ENCODE measurements around the gene TRMT112. TPM values are rescaled to one million over a fixed set of nuclear protein-coding genes. Genes with fewer than 3 reads are reported as not detected.
"Not testable (repeated sequence)": the region's sequence is repeated elsewhere in the genome, so short reads cannot be mapped to it uniquely, and the experiment has no call there.

Gene TRMT112
- total RNA-seq, 2 experiments from 2014 or later: 137 to 145 TPM

- CTCF ChIA-PET: interaction anchor here (1.0 to 7.4 kb wide), 2 partner anchors 18 to 21 kb away, joined by 3 to 70 read pairs; partner anchors contain the start of genes PRDX5 and TRMT112
- no peaks in the 10 kb centered on the region for H3K27me3 Mint-ChIP-seq
- H3K9me3 Mint-ChIP-seq: no peaks in the 10 kb centered on the region
- POLR2A ChIA-PET: interaction anchor here (0.9 to 4.2 kb wide), 3 partner anchors 11 to 69 kb away, joined by 3 to 52 read pairs (median 3); partner anchors contain the start of genes PRDX5 and TRMT112
- no peak for DNase-seq
- H3K27ac Mint-ChIP-seq: peak overlapping the region; percentile 94
- H3K36me3 Mint-ChIP-seq (ENCODE audit: low read depth): peaks cover 50% of the 10 kb centered on the region
- H3K4me3 Mint-ChIP-seq: peak overlapping the region; percentile 92
- peaks cover 65% of the 10 kb centered on the region for H3K4me1 Mint-ChIP-seq
Measured at GRCh38 chr11:64338716-64339115, 21.4 kb upstream of the TRMT112 start.

GRCh38 chr11:64337538-64338249 is 20.3 kb upstream of the TRMT112 start:
- no peak for DNase-seq
- H3K4me1 Mint-ChIP-seq: peaks cover 67% of the 10 kb centered on the region
- peaks cover 54% of the 10 kb centered on the region for H3K36me3 Mint-ChIP-seq (ENCODE audit: low read depth)
- CTCF ChIA-PET: interaction anchor here (7.4 kb wide), 1 partner anchor 20 kb away, joined by 70 read pairs; the partner anchor contains the start of genes PRDX5 and TRMT112
- no peaks in the 10 kb centered on the region for H3K27me3 Mint-ChIP-seq
- no peaks in the 10 kb centered on the region for H3K9me3 Mint-ChIP-seq
- POLR2A ChIA-PET: interaction anchor here (0.9 to 4.2 kb wide), 3 partner anchors 12 to 68 kb away, joined by 3 to 52 read pairs (median 3); partner anchors contain the start of genes PRDX5 and TRMT112
- H3K27ac Mint-ChIP-seq: peak overlapping the region; percentile 47
- no peak overlapping the region for H3K4me3 Mint-ChIP-seq

DNA sequence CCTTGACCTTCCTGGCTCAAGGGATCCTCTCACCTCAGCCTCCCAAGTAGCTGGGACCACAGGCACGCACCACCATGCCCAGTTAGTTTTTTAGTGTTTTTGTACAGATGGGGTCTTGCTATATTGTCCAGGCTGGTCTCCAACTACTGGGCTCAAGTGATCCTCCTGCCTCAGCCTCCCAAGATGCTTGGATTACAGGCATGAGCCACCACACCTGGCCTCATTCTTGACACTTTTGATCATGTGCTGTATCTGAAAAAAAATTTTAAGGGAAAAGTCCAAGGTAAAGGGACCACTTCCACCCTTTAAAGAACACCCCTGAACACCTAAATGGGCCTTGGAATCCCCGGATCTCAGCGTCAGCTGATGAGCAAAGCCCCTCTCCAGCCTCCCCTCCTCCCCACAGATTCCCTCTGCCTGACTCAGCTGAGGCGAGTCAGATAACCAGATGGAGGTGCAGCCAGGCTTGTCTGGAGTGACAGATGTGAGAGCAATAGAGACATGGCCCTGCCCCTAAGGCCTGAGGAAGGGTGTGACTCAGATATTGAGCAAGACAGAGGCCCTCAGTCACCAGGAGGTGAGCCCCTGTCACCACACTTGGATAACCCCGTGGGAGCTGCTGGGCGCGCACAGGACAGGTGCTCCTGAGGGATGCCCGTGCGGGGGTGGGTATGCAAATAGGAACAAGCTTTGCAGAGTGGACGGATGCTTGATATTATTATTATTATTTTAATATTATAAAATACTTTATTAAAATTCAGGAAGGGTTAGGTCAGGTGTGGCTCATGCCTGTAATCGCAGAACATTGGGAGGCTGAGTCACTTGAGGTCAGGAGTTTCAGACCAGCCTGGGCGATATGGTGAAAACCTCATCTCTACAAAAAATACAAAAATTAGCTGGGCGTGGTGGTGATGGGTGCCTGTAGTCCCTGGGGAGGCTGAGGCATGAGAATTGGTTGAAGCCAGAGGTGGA is 17.7 kb upstream of the TRMT112 start:
- no peaks in the 10 kb centered on the region for H3K9me3 Mint-ChIP-seq
- H3K4me1 Mint-ChIP-seq: peaks cover 67% of the 10 kb centered on the region
- H3K27me3 Mint-ChIP-seq: no peaks in the 10 kb centered on the region
- H3K27ac Mint-ChIP-seq: peak overlapping the region; percentile 85
- peak; percentile 52 for DNase-seq
- ChIA-PET CTCF (interaction anchor here (0.6 to 1.5 kb wide), 6 partner anchors 17 to 34 kb away, joined by 3 to 6 read pairs (median 4); partner anchors contain the start of genes CATSPERZ, ESRRA and PRDX5), POLR2A (interaction anchor here (0.8 to 1.6 kb wide), 2 partner anchors 25 to 92 kb away, joined by 3 read pairs; no protein-coding TSS in a partner anchor)
- H3K4me3 Mint-ChIP-seq: no peak overlapping the region
- peaks cover 41% of the 10 kb centered on the region for H3K36me3 Mint-ChIP-seq (ENCODE audit: low read depth)

DNA sequence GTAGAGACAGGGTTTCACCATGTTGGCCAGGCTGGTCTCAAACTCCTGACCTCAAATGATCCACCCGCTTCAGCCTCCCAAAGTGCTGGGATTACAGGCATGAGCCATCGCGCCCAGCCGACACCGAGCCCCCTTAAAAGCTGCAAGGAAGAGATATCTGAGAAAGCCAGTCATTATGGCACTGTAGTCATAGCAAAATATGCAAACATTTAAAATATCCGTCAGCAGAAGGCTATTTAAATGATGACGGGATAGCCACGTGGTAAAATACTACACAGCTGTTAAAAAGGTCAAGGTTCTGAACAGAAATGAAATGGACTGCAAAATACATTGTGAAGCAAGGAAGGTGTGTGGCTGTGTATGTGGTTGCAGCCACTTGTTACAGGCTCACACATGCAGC is 16.2 kb upstream of the TRMT112 start:
- POLR2A ChIA-PET: interaction anchor here (1.1 to 7.5 kb wide), 2 partner anchors 10 to 15 kb away, joined by 3 to 104 read pairs; partner anchors contain the start of genes PRDX5 and TRMT112
- Mint-ChIP-seq H3K4me1 (peaks cover 57% of the 10 kb centered on the region), H3K4me3 (no peak overlapping the region), H3K9me3 (no peaks in the 10 kb centered on the region), H3K27me3 (no peaks in the 10 kb centered on the region), H3K27ac (no peak overlapping the region), H3K36me3 (ENCODE audit: low read depth) (peaks cover 30% of the 10 kb centered on the region)
- no peak for DNase-seq
- CTCF ChIA-PET: interaction anchor here (0.7 to 5.9 kb wide), 4 partner anchors 16 to 148 kb away, joined by 3 to 157 read pairs (median 3); partner anchors contain the start of genes ESRRA, PRDX5, STIP1 and TRMT112

DNA sequence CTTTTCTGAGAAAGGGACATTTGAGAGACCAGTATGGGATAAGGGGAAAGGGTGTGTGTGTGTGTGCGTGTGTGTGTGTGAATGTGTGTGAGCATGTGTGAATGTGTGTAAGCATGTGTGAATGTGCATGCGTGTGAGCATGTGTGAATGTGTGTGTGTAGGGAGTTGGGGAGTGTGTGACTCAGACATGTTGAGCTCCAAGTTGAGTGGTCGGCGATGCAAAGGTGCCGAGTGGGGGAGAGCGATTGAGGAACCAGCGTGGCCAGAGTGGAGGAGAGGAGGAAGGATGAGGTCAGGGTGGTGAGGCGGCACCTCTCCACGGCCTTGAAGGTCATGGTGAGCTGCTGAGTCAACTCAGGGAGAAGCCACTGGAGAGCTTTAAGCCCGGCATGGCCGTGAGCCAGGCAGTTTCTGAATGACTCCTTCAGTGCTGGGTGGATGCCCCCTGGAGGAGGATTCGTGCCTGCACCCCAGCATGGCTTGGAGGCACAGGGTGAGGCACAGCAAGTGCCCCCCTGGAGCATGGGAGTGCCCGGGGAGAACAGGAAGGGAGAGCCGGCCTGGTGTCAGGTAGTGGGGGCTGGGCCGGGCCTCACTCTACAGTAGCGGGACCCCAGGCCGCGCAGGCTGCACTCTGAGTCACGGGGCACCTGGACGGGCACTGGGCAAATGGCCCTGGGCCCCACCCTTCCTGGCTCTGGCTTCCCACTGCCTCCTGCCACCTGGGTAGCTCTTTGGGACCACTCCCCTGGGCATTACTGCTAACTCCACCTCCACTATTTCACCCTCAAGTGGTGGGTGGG is 14.4 kb upstream of the TRMT112 start:
- Mint-ChIP-seq H3K9me3 (no peaks in the 10 kb centered on the region), H3K27me3 (no peaks in the 10 kb centered on the region), H3K36me3 (ENCODE audit: low read depth) (peaks cover 17% of the 10 kb centered on the region), H3K4me1 (peaks cover 44% of the 10 kb centered on the region), H3K27ac (peak overlapping the region; percentile 83), H3K4me3 (peak overlapping the region; percentile 45)
- DNase-seq: peak; percentile 89
- ChIA-PET CTCF (interaction anchor here (0.6 to 5.9 kb wide), 30 partner anchors 8 to 1215 kb away, joined by 3 to 157 read pairs (median 4); partner anchors contain the start of genes CCDC88B, ESRRA, FERMT3 and FKBP2), POLR2A (interaction anchor here (0.6 to 7.5 kb wide), 16 partner anchors 9 to 127 kb away, joined by 3 to 104 read pairs (median 4); partner anchors contain the start of genes CCDC88B, ESRRA, FERMT3 and PRDX5)

DNA sequence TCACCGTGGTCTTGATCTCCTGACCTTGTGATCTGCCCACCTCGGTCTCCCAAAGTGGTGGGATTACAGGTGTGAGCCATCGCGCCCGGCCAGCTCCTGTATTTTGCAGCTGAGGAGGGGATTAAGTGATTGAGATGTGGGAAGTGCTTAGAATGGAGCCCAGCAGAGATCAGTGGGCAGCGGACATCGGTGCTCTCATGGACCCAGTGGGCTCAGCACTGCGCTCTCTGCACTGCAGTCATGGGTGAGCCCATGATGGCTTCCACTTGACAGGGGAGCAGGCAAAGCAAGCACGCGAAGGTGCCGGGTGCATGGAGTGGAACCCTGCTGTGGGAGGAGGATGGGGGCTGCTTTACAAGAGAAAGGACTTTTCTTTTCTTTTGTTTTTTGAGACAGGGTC is 13.5 kb upstream of the TRMT112 start:
- Mint-ChIP-seq H3K9me3 (no peaks in the 10 kb centered on the region), H3K27ac (no peak overlapping the region), H3K36me3 (ENCODE audit: low read depth) (peaks cover 14% of the 10 kb centered on the region), H3K4me1 (peaks cover 39% of the 10 kb centered on the region), H3K4me3 (no peak overlapping the region), H3K27me3 (no peaks in the 10 kb centered on the region)
- no peak for DNase-seq
- ChIA-PET CTCF (interaction anchor here (0.8 to 5.9 kb wide), 19 partner anchors 8 to 430 kb away, joined by 3 to 157 read pairs (median 5); partner anchors contain the start of genes CCDC88B, ESRRA, FERMT3 and FKBP2), POLR2A (interaction anchor here (0.7 to 7.5 kb wide), 9 partner anchors 10 to 126 kb away, joined by 3 to 104 read pairs (median 4); partner anchors contain the start of genes CCDC88B, ESRRA, PRDX5 and TRMT112)

GRCh38 chr11:64327993-64328392 is 10.6 kb upstream of the TRMT112 start:
- H3K36me3 Mint-ChIP-seq (ENCODE audit: low read depth): no peaks in the 10 kb centered on the region
- H3K4me3 Mint-ChIP-seq: no peak overlapping the region
- H3K9me3 Mint-ChIP-seq: no peaks in the 10 kb centered on the region
- no peaks in the 10 kb centered on the region for H3K27me3 Mint-ChIP-seq
- no peak for DNase-seq
- ChIA-PET CTCF (interaction anchor here (0.7 to 1.3 kb wide), 5 partner anchors 10 to 63 kb away, joined by 3 to 6 read pairs (median 3); partner anchors contain the start of genes PRDX5 and TRMT112), POLR2A (interaction anchor here (7.5 kb wide), 1 partner anchor 10 kb away, joined by 104 read pairs; the partner anchor contains the start of genes PRDX5 and TRMT112)
- no peak overlapping the region for H3K27ac Mint-ChIP-seq
- H3K4me1 Mint-ChIP-seq: peaks cover 26% of the 10 kb centered on the region

DNA sequence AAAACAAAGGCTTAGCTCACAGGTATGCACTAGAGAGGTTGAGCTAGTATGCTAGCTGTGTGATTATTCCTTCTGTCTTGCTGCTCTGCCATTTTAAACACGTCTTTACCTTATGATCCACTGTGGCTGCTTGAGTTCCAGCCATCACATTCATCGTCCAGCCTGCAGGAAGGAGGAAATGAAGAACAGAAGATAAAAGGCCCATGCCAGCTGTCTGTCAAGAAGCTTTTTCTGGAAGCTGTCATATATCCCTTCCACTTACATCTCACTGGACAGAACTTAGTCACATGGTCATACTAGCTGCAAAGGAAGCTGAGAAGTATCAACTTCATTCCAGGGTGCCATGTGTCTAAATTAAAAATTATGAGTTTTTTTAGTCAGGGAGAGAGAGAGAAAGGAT is 10.0 kb upstream of the TRMT112 start:
- no peaks in the 10 kb centered on the region for H3K9me3 Mint-ChIP-seq
- DNase-seq: no peak
- H3K4me1 Mint-ChIP-seq: peaks cover 24% of the 10 kb centered on the region
- ChIA-PET POLR2A (interaction anchor here (7.5 kb wide), 1 partner anchor 9 kb away, joined by 104 read pairs; the partner anchor contains the start of genes PRDX5 and TRMT112), CTCF (interaction anchor here (1.2 to 1.3 kb wide), 3 partner anchors 9 to 29 kb away, joined by 3 to 6 read pairs (median 4); partner anchors contain the start of genes PRDX5 and TRMT112)
- H3K36me3 Mint-ChIP-seq (ENCODE audit: low read depth): no peaks in the 10 kb centered on the region
- H3K27ac Mint-ChIP-seq: no peak overlapping the region
- H3K27me3 Mint-ChIP-seq: no peaks in the 10 kb centered on the region
- no peak overlapping the region for H3K4me3 Mint-ChIP-seq

DNA sequence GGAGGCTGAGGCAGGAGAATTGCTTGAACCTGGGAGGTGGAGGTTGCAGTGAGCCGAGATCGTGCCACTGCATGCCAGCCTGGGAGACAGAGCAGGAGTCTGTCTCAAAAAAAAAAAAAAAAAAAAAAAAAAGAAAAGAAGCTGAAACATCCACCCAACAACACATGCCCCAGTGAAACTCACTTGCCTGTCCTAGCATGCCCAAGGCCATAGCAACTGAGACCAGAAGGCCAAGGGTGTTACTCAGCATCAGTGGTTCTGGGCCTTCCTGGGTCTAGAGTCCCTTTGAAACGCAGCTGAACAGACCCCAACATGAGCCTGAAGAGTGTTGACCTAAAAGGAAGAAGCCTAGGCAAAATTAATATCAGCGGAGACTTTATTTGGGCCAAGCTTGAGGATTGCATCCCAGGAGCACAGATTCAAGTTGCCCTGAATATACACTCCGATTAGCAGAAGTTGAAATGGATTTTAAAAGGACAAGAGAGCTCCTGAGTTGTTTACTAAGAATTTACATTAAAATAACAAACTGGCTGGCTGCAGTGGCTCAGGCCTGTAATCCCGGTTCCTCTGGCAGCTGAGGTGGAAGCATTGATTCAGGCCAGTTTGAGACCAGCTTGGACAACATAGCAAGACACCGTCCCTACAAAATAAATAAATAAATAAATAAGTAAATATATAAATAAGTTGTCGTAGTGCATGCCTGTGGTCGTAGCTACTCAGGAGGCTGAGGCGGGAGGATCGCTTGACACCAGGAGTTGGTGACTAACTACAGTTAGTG is 7.5 kb upstream of the TRMT112 start:
- ChIA-PET POLR2A (no interaction called here), CTCF (no interaction called here)
- no peak overlapping the region for H3K27ac Mint-ChIP-seq
- no peak for DNase-seq
- H3K4me1 Mint-ChIP-seq: peaks cover 17% of the 10 kb centered on the region
- H3K9me3 Mint-ChIP-seq: no peaks in the 10 kb centered on the region
- H3K27me3 Mint-ChIP-seq: no peaks in the 10 kb centered on the region
- no peak overlapping the region for H3K4me3 Mint-ChIP-seq
- H3K36me3 Mint-ChIP-seq (ENCODE audit: low read depth): peaks cover 15% of the 10 kb centered on the region

- H3K9me3 Mint-ChIP-seq, H3K27me3 Mint-ChIP-seq, H3K27ac Mint-ChIP-seq, DNase-seq, H3K4me3 Mint-ChIP-seq: not testable (repeated sequence)
- peaks cover 22% of the 10 kb centered on the region for H3K4me1 Mint-ChIP-seq
- ChIA-PET POLR2A (interaction anchor here (0.8 to 1.6 kb wide), 3 partner anchors 8 to 55 kb away, joined by 3 to 5 read pairs (median 3); no protein-coding TSS in a partner anchor), CTCF (interaction anchor here (2.0 kb wide), 1 partner anchor 8 kb away, joined by 8 read pairs; no protein-coding TSS in a partner anchor)
- peaks cover 16% of the 10 kb centered on the region for H3K36me3 Mint-ChIP-seq (ENCODE audit: low read depth)
Measured at GRCh38 chr11:64323984-64324383, 6.6 kb upstream of the TRMT112 start.

Measured in activated CD4-positive, alpha-beta memory T cell treated with anti-CD3 and anti-CD28 coated beads, Interleukin-2, amount 10 ng/mL, durations not matched to agents 7 days and 5 days (primary cell).